HepG2 (cell line): ENCODE measurements around the gene HOXA7. TPM values are rescaled to one million over a fixed set of nuclear protein-coding genes. Genes with fewer than 3 reads are reported as not detected.
A peak's percentile ranks its signal among the peaks of the same experiment; 100 is the strongest.

Source experiments
- ARID5B ChIP-seq: IDR thresholded peaks from 2 replicates; pipeline ENCODE4 v1.4.0; 2020; ENCODE audit warnings: mild to moderate bottlenecking, missing genetic modification reagents
- CHD4 ChIP-seq: fragments of 200-600 bp; sonication (generic); IDR thresholded peaks from 2 replicates; pipeline ENCODE4 v1.7.0; 2017; ENCODE audit warnings: mild to moderate bottlenecking, low read length, borderline replicate concordance
- HIVEP1 ChIP-seq: sonication (generic); formaldehyde crosslinking; IDR thresholded peaks from 2 replicates; pipeline ENCODE4 v1.4.0; 2020; ENCODE audit warnings: mild to moderate bottlenecking, missing genetic modification reagents
- HOXA5 ChIP-seq: sonication (generic); formaldehyde crosslinking; IDR thresholded peaks from 2 replicates; pipeline ENCODE4 v1.4.0; 2020; ENCODE audit warnings: missing genetic modification reagents
- POLR2A ChIP-seq, 2 experiments: IDR thresholded peaks; 2 replicates each; pipeline ENCODE4 v1.6.1; 2011; ENCODE audit warnings: low read depth in 2 of 2, low read length in 2 of 2, mild to moderate bottlenecking in 1 of 2, moderate library complexity in 1 of 2; ENCODE audit not compliant: insufficient read depth in 1 of 2
- PREB ChIP-seq: sonication (generic); formaldehyde crosslinking; IDR thresholded peaks from 2 replicates; pipeline ENCODE4 v1.4.0; 2020; ENCODE audit warnings: missing genetic modification reagents
- TBX3 ChIP-seq: fragments of 450-650 bp; IDR thresholded peaks from 2 replicates; pipeline ENCODE4 v1.6.1; 2017; ENCODE audit warnings: antibody characterized with exemption, mild to moderate bottlenecking, inconsistent platforms, borderline replicate concordance
- ZBTB4 ChIP-seq: sonication (generic); formaldehyde crosslinking; IDR thresholded peaks from 2 replicates; pipeline ENCODE4 v1.4.0; 2020; ENCODE audit warnings: missing genetic modification reagents, mild to moderate bottlenecking, borderline replicate concordance
- ZBTB7B ChIP-seq: sonication (generic); formaldehyde crosslinking; IDR thresholded peaks from 2 replicates; pipeline ENCODE4 v1.4.0; 2020; ENCODE audit warnings: missing genetic modification reagents
- ZIK1 ChIP-seq: sonication (generic); formaldehyde crosslinking; IDR thresholded peaks from 2 replicates; pipeline ENCODE4 v1.5.0; 2020; ENCODE audit warnings: mild to moderate bottlenecking, low read depth, missing genetic modification reagents, borderline replicate concordance
- ZNF331 ChIP-seq: sonication (generic); formaldehyde crosslinking; IDR thresholded peaks from 2 replicates; pipeline ENCODE4 v1.4.0; 2020; ENCODE audit warnings: missing genetic modification reagents
- ZNF460 ChIP-seq: sonication (generic); formaldehyde crosslinking; IDR thresholded peaks from 2 replicates; pipeline ENCODE4 v1.5.1; 2020; ENCODE audit warnings: missing genetic modification reagents, mild to moderate bottlenecking, borderline replicate concordance
- ZNF75D ChIP-seq: sonication (generic); formaldehyde crosslinking; IDR thresholded peaks from 2 replicates; pipeline ENCODE4 v1.8.1; 2023; ENCODE audit warnings: missing genetic modification reagents, mild to moderate bottlenecking, borderline replicate concordance
- polyA plus RNA-seq, 8 experiments: library from polyadenylated mRNA; depleted of rRNA in 3 of 8; stranded (reverse) in 7 of 8; unstranded in 1 of 8; fragments of >200 nt; fragmentation: Illumina TruSeq in 4 of 8; extraction: Trizol in 4 of 8; gene quantifications; 2 replicates each; pipeline versions ENCODE4 v1.2.1 to v1.2.3, GENCODE V29; 2011 to 2016; ENCODE audit warnings: low read depth in 4 of 8, missing spikeins in 1 of 8, mixed read lengths in 1 of 8; ENCODE audit not compliant: insufficient read depth in 1 of 8
- total RNA-seq, 5 experiments: library from RNA; depleted of rRNA; stranded (reverse); fragments of >200 nt; fragmentation: Illumina TruSeq; extraction: Trizol; gene quantifications; 2 replicates each; pipeline ENCODE4 v1.2.3, GENCODE V29; 2016; ENCODE audit warnings: low read depth in 1 of 5
- TF ChIP-seq, protein P1 (sequence below): sonication (generic); formaldehyde crosslinking; IDR thresholded peaks from 2 replicates; pipeline ENCODE4 v1.4.0; 2020; ENCODE audit warnings: mild to moderate bottlenecking, missing genetic modification reagents
- TF ChIP-seq, protein P2 (sequence below): sonication (generic); formaldehyde crosslinking; IDR thresholded peaks from 2 replicates; pipeline ENCODE4 v1.5.0; 2020; ENCODE audit warnings: mild to moderate bottlenecking, missing genetic modification reagents

Gene HOXA7
- total and polyA plus RNA-seq, 2 of the 13 experiments (the other 11 are each of a cell fraction or from before 2014, with no cell fraction given): 0.05 TPM; not detected in 1

GRCh38 chr7:27123007-27123476 is 33.4 kb downstream of the HOXA7 start (continued):
- TF ChIP-seq, protein P1, sequence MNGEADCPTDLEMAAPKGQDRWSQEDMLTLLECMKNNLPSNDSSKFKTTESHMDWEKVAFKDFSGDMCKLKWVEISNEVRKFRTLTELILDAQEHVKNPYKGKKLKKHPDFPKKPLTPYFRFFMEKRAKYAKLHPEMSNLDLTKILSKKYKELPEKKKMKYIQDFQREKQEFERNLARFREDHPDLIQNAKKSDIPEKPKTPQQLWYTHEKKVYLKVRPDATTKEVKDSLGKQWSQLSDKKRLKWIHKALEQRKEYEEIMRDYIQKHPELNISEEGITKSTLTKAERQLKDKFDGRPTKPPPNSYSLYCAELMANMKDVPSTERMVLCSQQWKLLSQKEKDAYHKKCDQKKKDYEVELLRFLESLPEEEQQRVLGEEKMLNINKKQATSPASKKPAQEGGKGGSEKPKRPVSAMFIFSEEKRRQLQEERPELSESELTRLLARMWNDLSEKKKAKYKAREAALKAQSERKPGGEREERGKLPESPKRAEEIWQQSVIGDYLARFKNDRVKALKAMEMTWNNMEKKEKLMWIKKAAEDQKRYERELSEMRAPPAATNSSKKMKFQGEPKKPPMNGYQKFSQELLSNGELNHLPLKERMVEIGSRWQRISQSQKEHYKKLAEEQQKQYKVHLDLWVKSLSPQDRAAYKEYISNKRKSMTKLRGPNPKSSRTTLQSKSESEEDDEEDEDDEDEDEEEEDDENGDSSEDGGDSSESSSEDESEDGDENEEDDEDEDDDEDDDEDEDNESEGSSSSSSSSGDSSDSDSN (CRISPR knock-in tag): 0 out of 2 replicates have a peak, but pooled peaks have one; percentile 5
- no peak for TF ChIP-seq TBX3
- no peak for TF ChIP-seq CHD4
- TF ChIP-seq ZIK1 (CRISPR knock-in tag): no peak
- 0 out of 2 replicates have a peak, but pooled peaks have one; percentile 13 for TF ChIP-seq HIVEP1
- TF ChIP-seq HOXA5: no peak
- TF ChIP-seq ARID5B (CRISPR knock-in tag): peak; percentile 65
- no peak for TF ChIP-seq PREB (CRISPR knock-in tag)
- TF ChIP-seq, protein P2, sequence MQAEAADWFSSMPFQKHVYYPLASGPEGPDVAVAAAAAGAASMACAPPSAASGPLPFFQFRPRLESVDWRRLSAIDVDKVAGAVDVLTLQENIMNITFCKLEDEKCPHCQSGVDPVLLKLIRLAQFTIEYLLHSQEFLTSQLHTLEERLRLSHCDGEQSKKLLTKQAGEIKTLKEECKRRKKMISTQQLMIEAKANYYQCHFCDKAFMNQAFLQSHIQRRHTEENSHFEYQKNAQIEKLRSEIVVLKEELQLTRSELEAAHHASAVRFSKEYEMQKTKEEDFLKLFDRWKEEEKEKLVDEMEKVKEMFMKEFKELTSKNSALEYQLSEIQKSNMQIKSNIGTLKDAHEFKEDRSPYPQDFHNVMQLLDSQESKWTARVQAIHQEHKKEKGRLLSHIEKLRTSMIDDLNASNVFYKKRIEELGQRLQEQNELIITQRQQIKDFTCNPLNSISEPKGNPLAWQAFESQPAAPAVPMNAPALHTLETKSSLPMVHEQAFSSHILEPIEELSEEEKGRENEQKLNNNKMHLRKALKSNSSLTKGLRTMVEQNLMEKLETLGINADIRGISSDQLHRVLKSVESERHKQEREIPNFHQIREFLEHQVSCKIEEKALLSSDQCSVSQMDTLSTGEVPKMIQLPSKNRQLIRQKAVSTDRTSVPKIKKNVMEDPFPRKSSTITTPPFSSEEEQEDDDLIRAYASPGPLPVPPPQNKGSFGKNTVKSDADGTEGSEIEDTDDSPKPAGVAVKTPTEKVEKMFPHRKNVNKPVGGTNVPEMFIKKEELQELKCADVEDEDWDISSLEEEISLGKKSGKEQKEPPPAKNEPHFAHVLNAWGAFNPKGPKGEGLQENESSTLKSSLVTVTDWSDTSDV (CRISPR knock-in tag): no peak
- peak; percentile 59; the same call in 1 of the 2 replicates for TF ChIP-seq ZNF331 (CRISPR knock-in tag)
- TF ChIP-seq ZNF75D (CRISPR knock-in tag): no peak
- peak; percentile 35 to 37; a peak in 3 of 4 replicates for TF ChIP-seq POLR2A (IDR thresholded peaks at IDR 0.05; ENCODE audit: insufficient read depth in 1 of 2, low read depth in 2 of 2, low read length in 2 of 2)
- peak; percentile 48; the same call in 1 of the 2 replicates for TF ChIP-seq ZBTB4 (CRISPR knock-in tag)
- no peak for TF ChIP-seq ZNF460 (CRISPR knock-in tag)
- TF ChIP-seq ZBTB7B (CRISPR knock-in tag): peak; percentile 34; the same call in 1 of the 2 replicates
